CD4-positive, alpha-beta T cell (primary cell): Measurements from ENCODE around the gene LSR. TPM values are rescaled to one million over a fixed set of nuclear protein-coding genes. Genes with fewer than 3 reads are reported as not detected.

Source experiments
- ATAC-seq: fragments of 200-7000 bp; cut with Tn5 transposase; one replicate; pipeline ENCODE4 v1.10.0; 2022; ENCODE audit warnings: mild to moderate bottlenecking; ENCODE audit not compliant: poor library complexity
- CTCF ChIA-PET: fragments of 350-600 bp; sonication (Branson Sonifier 250); formaldehyde crosslinking; loops from one replicate; lab custom pipeline; 2021; ENCODE audit warnings: antibody characterized with exemption, inconsistent platforms; lab: Charles Lee
- POLR2A ChIA-PET: fragments of 350-600 bp; sonication (Branson Sonifier 250); formaldehyde crosslinking; loops from one replicate; lab custom pipeline; 2021; ENCODE audit warnings: antibody characterized with exemption, inconsistent platforms; lab: Charles Lee
- DNase-seq, 14 experiments: peaks; one replicate each; pipeline ENCODE4 v3.0.0-alpha.2; 2013 to 2020; ENCODE audit warnings: mixed read lengths in 2 of 14
- H3K27ac ChIP-seq, 2 donors: one replicate each; pipeline versions ENCODE4 v1.5.1 to v1.7.0; 2013; ENCODE audit warnings: low read length in 2 of 2, low read depth in 1 of 2, mild to moderate bottlenecking in 1 of 2
- H3K27me3 ChIP-seq, 2 experiments: 1 replicate in 1 of 2; 2 replicates in 1 of 2; pipeline versions ENCODE4 v1.6.1 to v1.7.0; 2013; ENCODE audit warnings: low read length in 2 of 2, control low read depth in 1 of 2, mild to moderate bottlenecking in 1 of 2, moderate library complexity in 1 of 2; ENCODE audit not compliant: insufficient read depth in 2 of 2, control insufficient read depth in 1 of 2
- H3K36me3 ChIP-seq: one replicate; pipeline ENCODE4 v1.6.1; 2013; ENCODE audit warnings: low read length, control low read depth; ENCODE audit not compliant: insufficient read depth
- H3K4me1 ChIP-seq: one replicate; pipeline ENCODE4 v1.6.1; 2013; ENCODE audit warnings: low read length, control low read depth; ENCODE audit not compliant: insufficient read depth
- H3K4me3 ChIP-seq: one replicate; pipeline ENCODE4 v1.5.1; 2013; ENCODE audit warnings: mild to moderate bottlenecking, low read length, moderate library complexity
- H3K9me3 ChIP-seq, 2 experiments: 1 replicate in 1 of 2; 2 replicates in 1 of 2; pipeline versions ENCODE4 v1.6.1 to v1.7.0; 2013; ENCODE audit warnings: low read length in 2 of 2, mild to moderate bottlenecking in 2 of 2, control low read depth in 1 of 2, moderate library complexity in 1 of 2; ENCODE audit not compliant: control insufficient read depth in 1 of 2, insufficient read depth in 1 of 2
- H3K27ac Mint-ChIP-seq: one replicate; pipeline ENCODE4 v1.8.0; 2020; ENCODE audit warnings: mixed read lengths
- H3K27me3 Mint-ChIP-seq: one replicate; pipeline ENCODE4 v1.8.0; 2021; ENCODE audit warnings: mixed read lengths
- H3K36me3 Mint-ChIP-seq: one replicate; pipeline ENCODE4 v1.8.0; 2021; ENCODE audit warnings: low read depth, mixed read lengths
- H3K4me1 Mint-ChIP-seq: one replicate; pipeline ENCODE4 v1.8.0; 2021; ENCODE audit warnings: low read depth, mixed read lengths
- H3K4me3 Mint-ChIP-seq: one replicate; pipeline ENCODE4 v1.8.0; 2020; ENCODE audit warnings: mild to moderate bottlenecking, mixed read lengths
- H3K9me3 Mint-ChIP-seq: one replicate; pipeline ENCODE4 v1.8.0; 2020; ENCODE audit warnings: mixed read lengths
- CTCF ChIP-seq: fragments of 200-600 bp; IDR thresholded peaks from one replicate; pipeline ENCODE4 v1.8.0; 2022; ENCODE audit warnings: antibody characterized with exemption, mild to moderate bottlenecking
- intact Hi-C, 2 experiments: fragments of 100-400 bp; cut with DNase I in 1 of 2; cut with micrococcal nuclease in 1 of 2; formaldehyde crosslinking; loops; one replicate each; pipeline versions ENCODE4 v1.15.1 to v1.9.0; 2023 to 2025; cut with DNase I, micrococcal nuclease
- total RNA-seq, 174 experiments: library from RNA in 2 of 174; stranded (reverse) in 2 of 174; gene quantifications; one replicate each; pipeline ENCODE4 v1.2.3 and lab custom pipeline; 2021 to 2026

LSR gene
- total RNA-seq, 2 experiments from 2014 or later = 45.0 to 47.9 TPM

GRCh38 chr19:35298561-35298972 is 49.8 kb downstream of the LSR start:
- Mint-ChIP-seq H3K27ac (no peak overlapping the region), H3K36me3 (no peaks in the 10 kb centered on the region), H3K4me3 (no peak overlapping the region), H3K27me3 (no peaks in the 10 kb centered on the region), H3K4me1 (peaks cover 7% of the 10 kb centered on the region), H3K9me3 (no peaks in the 10 kb centered on the region)
- H3K9me3 ChIP-seq = no peaks in the 10 kb centered on the region
- TF ChIP-seq CTCF = no peak
- H3K4me3 ChIP-seq = no peak overlapping the region
- ChIA-PET CTCF (no interaction called here), POLR2A (no interaction called here)
- H3K27me3 ChIP-seq = no peaks in the 10 kb centered on the region
- DNase-seq = no peak
- H3K4me1 ChIP-seq = peaks cover 17% of the 10 kb centered on the region
- H3K27ac ChIP-seq = no peak overlapping the region
- no peak for ATAC-seq
- H3K36me3 ChIP-seq = no peaks in the 10 kb centered on the region
- intact Hi-C loops = no loop called here

- CTCF ChIA-PET = no interaction called here
- Histone ChIP-seq H3K27me3 (no peaks in the 10 kb centered on the region), H3K9me3 (no peaks in the 10 kb centered on the region), H3K4me1 (peaks cover 17% of the 10 kb centered on the region), H3K36me3 (no peaks in the 10 kb centered on the region), H3K4me3 (no peak overlapping the region), H3K27ac (no peak overlapping the region)
- ATAC-seq (no peak), DNase-seq (peak in 2 of 14 experiments; percentile 36 to 49)
- H3K4me1 Mint-ChIP-seq = peaks cover 7% of the 10 kb centered on the region
- H3K27me3 Mint-ChIP-seq = no peaks in the 10 kb centered on the region
- intact Hi-C loops = no loop called here
- no peak overlapping the region for H3K27ac Mint-ChIP-seq
- H3K36me3 Mint-ChIP-seq = no peaks in the 10 kb centered on the region
- H3K9me3 Mint-ChIP-seq = no peaks in the 10 kb centered on the region
- POLR2A ChIA-PET = no interaction called here
- TF ChIP-seq CTCF = no peak
- no peak overlapping the region for H3K4me3 Mint-ChIP-seq
These were observed 50.9 kb downstream of the LSR start for GRCh38 chr19:35299523-35300338.

- Mint-ChIP-seq H3K4me3 (no peak overlapping the region), H3K9me3 (no peaks in the 10 kb centered on the region), H3K36me3 (no peaks in the 10 kb centered on the region), H3K27ac (no peak overlapping the region), H3K27me3 (no peaks in the 10 kb centered on the region), H3K4me1 (peaks cover 7% of the 10 kb centered on the region)
- Histone ChIP-seq H3K9me3 (no peaks in the 10 kb centered on the region), H3K27ac (no peak overlapping the region), H3K4me3 (no peak overlapping the region), H3K27me3 (no peaks in the 10 kb centered on the region), H3K36me3 (no peaks in the 10 kb centered on the region), H3K4me1 (peaks cover 16% of the 10 kb centered on the region)
- no peak for ATAC-seq
- ChIA-PET POLR2A (no interaction called here), CTCF (no interaction called here)
- intact Hi-C loops = no loop called here
- DNase-seq = no peak
- no peak for TF ChIP-seq CTCF
These were observed 51.5 kb downstream of the LSR start for GRCh38 chr19:35300339-35300649.
